ENCODE measurements around the gene GPR142.

- TF ChIP-seq, protein P1, sequence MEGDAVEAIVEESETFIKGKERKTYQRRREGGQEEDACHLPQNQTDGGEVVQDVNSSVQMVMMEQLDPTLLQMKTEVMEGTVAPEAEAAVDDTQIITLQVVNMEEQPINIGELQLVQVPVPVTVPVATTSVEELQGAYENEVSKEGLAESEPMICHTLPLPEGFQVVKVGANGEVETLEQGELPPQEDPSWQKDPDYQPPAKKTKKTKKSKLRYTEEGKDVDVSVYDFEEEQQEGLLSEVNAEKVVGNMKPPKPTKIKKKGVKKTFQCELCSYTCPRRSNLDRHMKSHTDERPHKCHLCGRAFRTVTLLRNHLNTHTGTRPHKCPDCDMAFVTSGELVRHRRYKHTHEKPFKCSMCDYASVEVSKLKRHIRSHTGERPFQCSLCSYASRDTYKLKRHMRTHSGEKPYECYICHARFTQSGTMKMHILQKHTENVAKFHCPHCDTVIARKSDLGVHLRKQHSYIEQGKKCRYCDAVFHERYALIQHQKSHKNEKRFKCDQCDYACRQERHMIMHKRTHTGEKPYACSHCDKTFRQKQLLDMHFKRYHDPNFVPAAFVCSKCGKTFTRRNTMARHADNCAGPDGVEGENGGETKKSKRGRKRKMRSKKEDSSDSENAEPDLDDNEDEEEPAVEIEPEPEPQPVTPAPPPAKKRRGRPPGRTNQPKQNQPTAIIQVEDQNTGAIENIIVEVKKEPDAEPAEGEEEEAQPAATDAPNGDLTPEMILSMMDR (conservative IDR thresholded peaks at IDR 0.05; ENCODE audit: low read length), result no peak
- no peak for TF ChIP-seq EZH2phosphoT487 (IDR thresholded peaks at IDR 0.05; ENCODE audit: borderline replicate concordance)
These were observed 12.2 kb upstream of the GPR142 start for GRCh38 chr17:74355065-74355464.
